Thoracic aorta (tissue), 2 donors: ENCODE results near the gene ABHD3. TPM values are rescaled to one million over a fixed set of nuclear protein-coding genes. Genes with fewer than 3 reads are reported as not detected.
"Not testable (repeated sequence)": the region's sequence is repeated elsewhere in the genome, so short reads cannot be mapped to it uniquely, and the experiment has no call there.

Experiments
- ATAC-seq: fragments of 150-250 bp; one replicate; pipeline ENCODE4 v1.8.0; 2017; ENCODE audit warnings: low read depth; ENCODE audit not compliant: insufficient number of reproducible peaks, low FRiP score
- DNase-seq: peaks from one replicate; pipeline ENCODE4 v3.0.0-alpha.2; 2020; ENCODE audit warnings: low spot score
- H3K27ac ChIP-seq, 2 donors: fragments of 200-600 bp; sonication (generic); 1 replicate in 1 of 2; 2 replicates in 1 of 2; pipeline ENCODE4 v1.5.1; 2016; ENCODE audit warnings: mild to moderate bottlenecking in 2 of 2, moderate library complexity in 2 of 2
- H3K27me3 ChIP-seq: fragments of 200-600 bp; sonication (generic); replicated peaks from 2 replicates; pipeline ENCODE4 v1.6.0; 2016; ENCODE audit warnings: mild to moderate bottlenecking; ENCODE audit not compliant: insufficient read depth
- H3K36me3 ChIP-seq: fragments of 200-600 bp; sonication (generic); one replicate; pipeline ENCODE4 v1.5.1; 2016
- H3K4me1 ChIP-seq, 2 donors: fragments of 200-600 bp; sonication (generic); 1 replicate in 1 of 2; 2 replicates in 1 of 2; pipeline versions ENCODE4 v1.5.1 to v1.6.0; 2016; ENCODE audit warnings: low read depth in 2 of 2, mild to moderate bottlenecking in 1 of 2; ENCODE audit not compliant: control insufficient read depth in 1 of 2
- H3K4me3 ChIP-seq: fragments of 200-600 bp; sonication (generic); 2 replicates; pipeline ENCODE4 v1.5.1; 2016; ENCODE audit warnings: mild to moderate bottlenecking
- H3K9me3 ChIP-seq: fragments of 200-600 bp; sonication (generic); 2 replicates; pipeline ENCODE4 v1.5.1; 2016
- total RNA-seq, 2 donors: library from RNA; depleted of rRNA; stranded (reverse); fragments of >200 nt; gene quantifications; one replicate each; pipeline versions ENCODE4 v1.1.0 to v1.2.3, GENCODE V29; 2016
- TF ChIP-seq, protein P1 (sequence below): fragments of 200-600 bp; sonication (generic); IDR thresholded peaks from one replicate; pipeline ENCODE4 v1.5.1; 2019; ENCODE audit warnings: antibody characterized with exemption

Gene ABHD3
- total RNA-seq, 2 donors from 2014 or later: 8.5 to 14.4 TPM

DNA sequence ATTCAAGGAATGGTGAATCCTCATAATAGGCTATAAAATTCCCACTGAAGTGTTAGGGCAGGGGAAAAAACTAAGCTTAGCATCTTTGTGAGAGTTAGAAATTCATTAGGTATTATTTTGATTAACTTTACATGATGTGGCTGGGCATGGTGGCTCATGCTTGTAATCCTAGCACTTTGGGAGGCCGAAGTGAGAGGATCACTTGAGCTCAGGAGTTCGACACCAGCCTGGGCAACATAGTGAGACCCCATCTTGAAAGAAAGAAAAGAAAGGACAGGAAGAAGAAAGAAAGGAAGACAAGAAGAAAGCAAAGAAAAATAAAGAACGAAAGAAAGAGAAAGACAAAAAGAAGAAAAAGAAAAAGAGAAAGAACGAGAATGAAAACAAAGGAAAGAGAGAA lies 52.5 kb downstream of the ABHD3 start:
- Histone ChIP-seq H3K9me3 (no peaks in the 10 kb centered on the region), H3K4me1 (no peaks in the 10 kb centered on the region), H3K36me3 (no peaks in the 10 kb centered on the region), H3K4me3 (no peak overlapping the region), H3K27ac (no peak overlapping the region), H3K27me3 (no peaks in the 10 kb centered on the region)
- TF ChIP-seq, protein P1, sequence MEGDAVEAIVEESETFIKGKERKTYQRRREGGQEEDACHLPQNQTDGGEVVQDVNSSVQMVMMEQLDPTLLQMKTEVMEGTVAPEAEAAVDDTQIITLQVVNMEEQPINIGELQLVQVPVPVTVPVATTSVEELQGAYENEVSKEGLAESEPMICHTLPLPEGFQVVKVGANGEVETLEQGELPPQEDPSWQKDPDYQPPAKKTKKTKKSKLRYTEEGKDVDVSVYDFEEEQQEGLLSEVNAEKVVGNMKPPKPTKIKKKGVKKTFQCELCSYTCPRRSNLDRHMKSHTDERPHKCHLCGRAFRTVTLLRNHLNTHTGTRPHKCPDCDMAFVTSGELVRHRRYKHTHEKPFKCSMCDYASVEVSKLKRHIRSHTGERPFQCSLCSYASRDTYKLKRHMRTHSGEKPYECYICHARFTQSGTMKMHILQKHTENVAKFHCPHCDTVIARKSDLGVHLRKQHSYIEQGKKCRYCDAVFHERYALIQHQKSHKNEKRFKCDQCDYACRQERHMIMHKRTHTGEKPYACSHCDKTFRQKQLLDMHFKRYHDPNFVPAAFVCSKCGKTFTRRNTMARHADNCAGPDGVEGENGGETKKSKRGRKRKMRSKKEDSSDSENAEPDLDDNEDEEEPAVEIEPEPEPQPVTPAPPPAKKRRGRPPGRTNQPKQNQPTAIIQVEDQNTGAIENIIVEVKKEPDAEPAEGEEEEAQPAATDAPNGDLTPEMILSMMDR: no peak
- DNase-seq: no peak
- ATAC-seq: no peak

DNA sequence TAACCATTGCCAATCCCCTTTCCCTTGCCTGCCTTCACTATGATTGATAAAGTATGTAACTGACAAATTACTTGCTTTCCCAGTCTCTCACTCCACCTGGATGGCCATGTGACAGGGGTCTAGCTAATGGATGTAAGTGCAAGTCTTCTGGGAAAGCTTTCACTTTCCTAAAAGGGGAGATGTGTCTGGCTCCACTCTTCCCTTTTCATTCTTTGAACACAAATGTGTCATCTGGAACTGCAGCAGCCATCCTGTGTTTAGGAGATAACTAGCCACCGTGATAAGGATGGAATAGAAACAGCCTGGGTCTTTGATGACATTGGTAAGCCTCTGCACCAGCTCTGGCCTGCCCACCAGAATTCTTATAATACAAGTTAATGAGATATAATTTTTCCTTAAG lies 54.3 kb downstream of the ABHD3 start:
- no peaks in the 10 kb centered on the region for H3K4me1 ChIP-seq
- TF ChIP-seq, protein P1: no peak
- no peak for DNase-seq
- H3K27ac ChIP-seq: no peak overlapping the region
- H3K36me3 ChIP-seq: no peaks in the 10 kb centered on the region
- H3K4me3 ChIP-seq: no peak overlapping the region
- ATAC-seq: no peak
- no peaks in the 10 kb centered on the region for H3K9me3 ChIP-seq
- H3K27me3 ChIP-seq: no peaks in the 10 kb centered on the region

DNA sequence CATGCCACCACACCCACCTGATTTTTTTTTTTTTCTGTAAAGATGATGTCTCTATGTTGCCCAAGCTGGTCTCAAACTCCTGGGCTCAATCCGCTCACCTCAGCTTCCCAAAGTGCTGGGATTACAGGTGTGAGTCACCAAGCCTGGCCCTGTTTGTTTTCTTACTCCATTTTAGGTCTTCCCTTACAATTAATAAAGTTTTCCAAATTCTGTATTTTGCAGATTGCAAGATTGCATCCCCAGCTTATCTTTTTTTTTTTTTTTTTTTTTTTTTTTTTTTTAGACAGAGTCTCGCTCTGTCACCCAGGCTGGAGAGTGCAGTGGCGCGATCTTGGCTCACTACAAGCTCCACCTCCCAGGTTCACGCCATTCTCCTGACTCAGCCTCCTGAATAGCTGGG lies 64.2 kb downstream of the ABHD3 start:
- DNase-seq, H3K4me3 ChIP-seq, H3K36me3 ChIP-seq, H3K4me1 ChIP-seq, H3K9me3 ChIP-seq, H3K27ac ChIP-seq, H3K27me3 ChIP-seq, ATAC-seq: not testable (repeated sequence)

DNA sequence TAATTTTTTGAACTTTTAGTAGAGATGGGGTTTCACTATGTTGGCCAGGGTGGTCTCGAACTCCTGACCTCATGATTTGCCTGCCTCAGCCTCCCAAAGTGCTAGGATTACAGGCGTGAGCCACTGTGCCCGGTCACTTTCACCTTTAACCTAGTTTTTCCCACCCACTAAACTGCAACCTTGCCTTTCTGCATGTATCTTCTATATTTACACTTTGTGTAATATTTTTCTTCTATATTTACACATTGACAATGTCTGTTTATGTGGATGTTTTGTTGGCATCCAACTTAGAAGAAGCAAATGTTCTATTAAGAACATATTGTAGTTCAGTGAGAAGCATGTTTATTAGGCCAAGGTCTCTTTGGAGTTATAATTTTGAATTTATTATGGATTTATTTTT lies 65.8 kb downstream of the ABHD3 start:
- H3K4me1 ChIP-seq: no peaks in the 10 kb centered on the region
- TF ChIP-seq, protein P1: no peak
- no peak for DNase-seq
- ATAC-seq: no peak
- H3K36me3 ChIP-seq: no peaks in the 10 kb centered on the region
- H3K27me3 ChIP-seq: no peaks in the 10 kb centered on the region
- H3K4me3 ChIP-seq: no peak overlapping the region
- H3K27ac ChIP-seq: no peak overlapping the region
- no peaks in the 10 kb centered on the region for H3K9me3 ChIP-seq

DNA sequence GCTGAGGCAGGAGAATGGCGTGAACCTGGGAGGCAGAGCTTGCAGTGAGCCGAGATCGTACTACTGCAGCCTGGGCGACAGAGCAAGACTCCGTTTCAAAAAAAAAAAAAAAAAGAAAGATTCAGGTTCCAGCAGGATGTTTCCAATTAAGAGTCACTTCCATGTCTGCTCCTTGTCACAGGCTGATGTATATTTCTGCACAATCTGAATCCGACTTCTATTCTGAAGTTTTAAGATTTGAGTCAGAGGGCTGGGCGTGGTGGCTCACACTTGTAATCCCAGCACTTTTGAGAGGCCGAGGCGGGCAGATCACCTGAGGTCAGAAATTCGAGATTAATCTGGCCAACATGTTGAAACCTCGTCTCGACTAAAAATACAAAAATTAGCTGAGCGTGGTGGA lies 67.8 kb downstream of the ABHD3 start:
- no peak for ATAC-seq
- peaks cover 4% of the 10 kb centered on the region for H3K36me3 ChIP-seq
- no peak overlapping the region for H3K27ac ChIP-seq
- TF ChIP-seq, protein P1: no peak
- no peaks in the 10 kb centered on the region for H3K4me1 ChIP-seq
- no peaks in the 10 kb centered on the region for H3K27me3 ChIP-seq
- no peak overlapping the region for H3K4me3 ChIP-seq
- no peaks in the 10 kb centered on the region for H3K9me3 ChIP-seq
- no peak for DNase-seq

DNA sequence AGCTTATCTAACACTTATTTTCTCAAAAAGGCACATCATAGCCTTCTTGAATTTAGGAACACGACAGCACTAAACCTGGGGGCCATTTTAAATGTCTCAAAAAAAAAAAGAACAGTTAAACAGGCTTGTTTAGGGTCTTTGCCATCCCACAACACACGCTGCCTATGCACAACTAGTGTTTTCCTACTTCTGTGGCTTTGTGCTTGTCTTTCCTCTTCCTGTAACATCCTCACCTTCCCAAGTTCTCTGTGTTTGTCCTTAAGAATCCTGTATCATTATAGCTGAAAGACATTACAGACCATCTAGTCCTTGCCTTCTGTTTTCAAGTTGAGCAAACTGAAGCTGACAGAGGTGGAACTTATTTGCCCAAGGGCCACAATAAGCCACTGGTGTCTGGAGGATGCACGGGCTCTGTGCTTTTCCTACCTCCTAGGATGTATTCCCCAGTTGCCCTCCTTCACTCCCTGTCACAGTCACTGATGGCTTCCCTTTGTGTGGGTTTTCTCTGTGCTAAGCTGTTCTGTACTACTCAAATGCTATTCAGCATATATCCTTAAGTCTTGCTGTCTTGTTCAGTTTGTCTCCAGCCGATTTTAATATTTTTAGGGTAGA lies 69.9 kb downstream of the ABHD3 start:
- ATAC-seq (no peak), DNase-seq (no peak)
- H3K9me3 ChIP-seq: no peaks in the 10 kb centered on the region
- TF ChIP-seq, protein P1: no peak
- H3K27me3 ChIP-seq: no peaks in the 10 kb centered on the region
- H3K4me1 ChIP-seq: no peaks in the 10 kb centered on the region
- no peak overlapping the region for H3K27ac ChIP-seq
- H3K36me3 ChIP-seq: peaks cover 9% of the 10 kb centered on the region
- no peak overlapping the region for H3K4me3 ChIP-seq
